ENCODE results near the gene TNFAIP8L1.

GRCh38 chr19:4678881-4679790, 39.8 kb downstream of the TNFAIP8L1 start:
- TF ChIP-seq POLR2AphosphoS5 (IDR thresholded peaks at IDR 0.05) (no peak), CTCF (IDR thresholded peaks at IDR 0.05) (no peak), POLR2A (IDR thresholded peaks at IDR 0.05) (no peak)
